LoVo (cell line): ENCODE measurements around the gene TAAR2.
"Not testable (repeated sequence)": the region's sequence is repeated elsewhere in the genome, so short reads cannot be mapped to it uniquely, and the experiment has no call there.

Experiments used
- DNase-seq: peaks from one replicate; pipeline ENCODE4 v3.0.0-alpha.2; 2016; ENCODE audit warnings: low spot score

The TAAR2 gene, protein sequence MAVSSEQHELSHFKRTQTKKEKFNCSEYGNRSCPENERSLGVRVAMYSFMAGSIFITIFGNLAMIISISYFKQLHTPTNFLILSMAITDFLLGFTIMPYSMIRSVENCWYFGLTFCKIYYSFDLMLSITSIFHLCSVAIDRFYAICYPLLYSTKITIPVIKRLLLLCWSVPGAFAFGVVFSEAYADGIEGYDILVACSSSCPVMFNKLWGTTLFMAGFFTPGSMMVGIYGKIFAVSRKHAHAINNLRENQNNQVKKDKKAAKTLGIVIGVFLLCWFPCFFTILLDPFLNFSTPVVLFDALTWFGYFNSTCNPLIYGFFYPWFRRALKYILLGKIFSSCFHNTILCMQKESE

DNA sequence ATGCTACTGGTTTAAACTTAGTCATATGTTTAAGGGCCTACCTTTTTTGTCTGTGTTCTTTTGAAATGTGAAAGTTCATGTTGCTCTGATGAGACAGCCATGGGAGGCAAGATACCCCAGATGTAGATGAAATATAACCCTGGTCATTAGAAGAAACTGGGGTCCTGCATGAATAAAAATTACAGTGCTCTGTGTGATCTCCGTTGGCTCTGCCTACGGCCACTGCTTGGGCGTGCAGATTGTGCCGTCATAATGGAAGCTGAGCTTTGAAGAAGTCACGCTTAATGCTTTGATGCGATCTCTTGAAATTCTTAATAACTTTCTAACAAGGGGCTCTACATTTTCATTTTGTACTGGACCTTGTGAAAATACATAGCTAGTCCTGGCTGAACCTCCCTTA is at the start of gene TAAR2:
Gene TAAR2 (minus strand): TSS at position 101 of the 400 bp plus-strand sequence. CDS start 0 bp downstream, at position 101.
- no peak for DNase-seq

DNA sequence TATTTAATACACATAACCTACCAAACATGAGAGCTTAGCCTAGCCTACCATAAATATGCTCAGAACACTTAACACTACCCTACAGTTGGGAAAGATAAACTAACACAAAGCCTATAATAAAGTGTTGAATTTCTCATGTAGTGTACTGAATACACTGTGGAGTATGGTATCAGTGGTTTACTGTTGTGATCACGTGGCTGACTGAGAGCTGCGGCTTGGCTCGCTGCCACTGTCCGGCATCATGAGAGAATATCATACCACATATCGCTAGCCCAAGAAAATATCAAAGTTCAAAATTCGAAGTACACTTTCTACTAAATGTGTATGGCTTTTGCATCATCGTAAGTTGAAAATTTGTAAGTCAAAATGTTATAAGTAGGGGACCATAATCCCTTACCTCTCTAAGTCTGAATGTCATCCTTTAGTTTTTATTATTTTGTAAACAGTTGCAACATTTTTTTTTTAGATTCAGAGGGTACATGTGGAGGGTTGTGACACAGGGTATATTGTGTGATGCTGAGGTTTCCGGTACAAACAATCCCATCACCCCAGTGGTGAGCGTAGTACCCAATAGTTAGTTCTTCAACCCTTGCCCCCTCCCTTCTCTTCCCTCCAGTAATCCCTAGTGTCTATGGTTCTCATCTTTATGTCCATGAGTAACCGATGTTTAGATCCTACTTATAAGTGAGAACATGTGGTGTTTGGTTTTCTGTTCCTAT is 49.5 kb upstream of the TAAR2 start:
- peak; percentile 9 for DNase-seq

DNA sequence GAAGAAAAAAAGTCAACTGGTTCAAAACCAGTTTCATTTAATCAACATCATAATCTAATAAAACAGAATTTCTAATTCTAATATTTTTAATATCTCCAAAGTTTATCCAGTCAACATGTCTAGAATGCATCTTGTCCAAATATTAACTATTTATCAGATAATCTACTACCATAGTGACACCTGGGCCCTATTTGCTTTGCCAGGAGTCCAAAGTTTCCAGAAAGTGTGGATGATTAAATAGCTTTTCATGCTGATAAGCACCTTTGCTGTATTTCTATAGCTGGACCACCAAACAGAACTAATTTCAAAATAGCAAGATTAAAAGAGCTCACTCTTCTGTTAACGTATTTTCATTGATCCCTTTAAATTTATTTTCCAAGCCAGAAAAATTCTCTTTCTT is 47.2 kb upstream of the TAAR2 start:
- no peak for DNase-seq

DNA sequence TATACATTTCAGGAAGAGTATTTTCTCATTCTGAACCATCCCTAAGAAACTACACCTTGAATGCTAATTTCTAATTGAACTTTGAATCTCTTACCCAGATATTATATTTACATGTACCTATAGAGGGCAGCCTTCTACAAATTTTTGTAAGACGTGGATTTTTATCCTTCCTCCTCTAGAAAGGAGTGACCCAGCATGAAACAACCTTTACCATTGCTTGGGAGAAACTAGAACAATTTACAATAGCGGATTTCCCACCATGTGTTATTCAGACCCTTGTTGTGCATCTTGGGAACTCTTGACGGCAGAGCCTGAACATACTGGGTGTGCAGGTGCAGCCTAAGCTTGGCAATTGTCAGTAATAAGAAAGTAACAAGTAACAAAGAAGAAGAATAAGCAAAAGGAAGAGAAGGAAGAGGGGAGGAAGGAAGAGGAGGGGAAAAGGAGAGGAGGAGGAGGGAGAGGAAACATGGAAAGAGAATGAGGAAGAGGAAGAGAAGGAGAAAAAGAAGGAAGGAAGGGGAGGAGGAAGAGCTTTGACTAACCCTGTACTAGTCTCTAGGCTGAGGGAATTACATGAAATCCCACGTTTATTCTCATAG is 45.7 kb upstream of the TAAR2 start:
- peak; percentile 60 for DNase-seq

DNA sequence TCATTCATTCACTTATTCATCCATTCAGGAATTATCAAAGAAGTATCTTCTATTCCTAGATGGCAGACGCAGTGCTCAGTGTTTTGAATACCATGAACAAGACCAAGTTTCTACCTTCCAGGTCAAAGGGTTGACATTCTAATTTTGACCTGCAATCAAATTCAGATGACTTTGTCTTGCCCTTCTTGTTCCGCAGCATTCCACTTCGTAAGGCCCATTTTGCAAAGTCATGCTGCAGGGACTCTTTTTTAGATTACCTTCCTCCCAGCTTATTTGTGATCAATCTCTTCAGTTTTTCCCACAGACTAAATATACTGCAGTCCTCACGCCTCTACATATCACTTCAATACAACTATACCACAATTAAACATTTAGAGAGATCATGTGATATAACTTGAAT is 42.0 kb upstream of the TAAR2 start:
- DNase-seq, result no peak

DNA sequence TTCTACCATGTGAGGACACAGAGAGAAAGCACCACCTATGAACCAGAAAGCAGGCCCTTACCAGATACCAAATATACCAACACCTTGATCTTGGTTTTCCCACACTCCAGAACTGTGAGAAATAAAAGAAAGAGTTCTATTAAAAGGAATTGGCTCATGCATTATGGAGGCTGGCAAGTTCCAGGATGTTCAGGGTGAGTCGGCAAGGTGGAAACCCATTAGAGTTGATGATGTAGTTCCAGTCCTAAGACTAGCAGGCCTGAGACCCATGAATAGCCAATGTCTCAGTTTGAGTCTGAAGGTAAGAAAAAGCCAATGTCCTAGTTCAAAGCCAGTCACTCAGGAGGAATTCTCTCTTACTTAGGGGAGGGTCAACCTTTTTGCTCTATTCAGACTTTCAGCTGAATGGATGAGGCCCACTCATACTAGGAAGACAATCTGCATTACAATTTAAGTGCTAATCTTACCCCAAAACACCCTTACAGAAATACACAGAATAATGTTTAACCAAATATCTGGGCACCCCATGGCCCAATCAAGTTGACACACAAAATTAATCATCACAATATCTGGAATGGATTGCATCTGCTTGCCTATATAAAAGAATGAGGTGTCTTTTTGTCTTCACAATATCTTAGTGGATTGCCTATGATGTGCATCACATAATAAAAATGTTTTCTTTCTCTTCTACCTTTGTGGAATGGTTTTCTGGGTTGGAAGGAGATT is 40.4 kb upstream of the TAAR2 start:
- no peak for DNase-seq

DNA sequence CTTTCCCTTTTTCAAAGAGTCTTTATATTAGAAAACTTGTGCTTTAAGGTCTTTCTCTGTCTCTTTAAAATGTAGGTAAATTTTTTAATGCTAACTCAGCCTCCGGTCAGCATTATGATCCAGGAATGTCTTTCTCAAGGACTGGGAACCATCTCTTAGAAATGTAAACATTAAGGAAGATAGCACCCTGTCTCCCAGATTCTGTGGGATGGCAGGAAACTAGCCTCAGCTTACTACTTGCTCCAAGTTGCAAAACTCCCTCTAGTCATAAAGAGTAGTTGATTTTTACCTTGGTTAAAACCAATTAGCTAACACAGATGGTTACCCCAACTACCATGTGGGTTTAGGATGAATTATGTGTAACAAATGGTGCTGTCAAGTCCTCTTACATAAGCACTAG is 39.6 kb upstream of the TAAR2 start:
- DNase-seq, result no peak

DNA sequence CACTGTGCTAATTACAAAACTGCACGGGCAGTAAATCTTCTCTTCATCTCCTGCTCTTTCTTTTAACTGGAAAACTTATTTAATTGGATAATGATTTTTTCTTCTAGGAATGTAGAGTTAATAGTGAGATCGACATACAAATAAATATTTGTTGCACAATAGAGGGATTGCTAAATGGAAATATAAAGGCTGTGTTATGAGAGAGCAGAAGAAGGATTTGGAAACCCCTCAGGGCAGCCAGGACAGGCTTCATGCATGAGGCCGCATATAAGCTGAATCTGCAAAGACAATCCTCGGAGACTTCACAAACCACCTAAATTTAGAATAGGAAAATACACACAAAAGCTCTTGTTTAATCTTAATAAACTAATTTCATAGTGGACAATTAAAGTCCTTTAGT is 37.8 kb upstream of the TAAR2 start:
- no peak for DNase-seq

DNA sequence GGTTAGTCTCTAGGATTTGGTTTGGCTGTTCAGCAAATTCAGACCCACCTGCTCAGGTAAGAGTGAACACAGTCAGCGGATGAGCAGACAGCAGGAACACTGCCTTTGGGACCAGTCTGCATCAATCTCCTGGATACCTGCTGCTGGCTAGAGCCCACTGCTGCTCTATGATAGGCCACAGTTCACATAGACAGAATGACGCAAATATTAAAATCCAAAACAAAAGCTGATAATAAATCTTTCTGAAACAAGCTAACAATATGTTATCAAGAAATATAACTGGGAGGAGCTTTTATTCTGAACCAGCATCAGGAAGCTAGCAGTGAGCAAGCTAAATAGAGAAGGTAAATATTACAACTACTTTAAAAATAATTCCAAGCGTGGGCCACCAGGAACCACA is 35.0 kb upstream of the TAAR2 start, which contains the start of gene TAAR1:
Gene TAAR1 (minus strand): TSS at position 101 of the 400 bp plus-strand sequence. CDS start 13,179 bp downstream, outside the sequence.
- no peak for DNase-seq

DNA sequence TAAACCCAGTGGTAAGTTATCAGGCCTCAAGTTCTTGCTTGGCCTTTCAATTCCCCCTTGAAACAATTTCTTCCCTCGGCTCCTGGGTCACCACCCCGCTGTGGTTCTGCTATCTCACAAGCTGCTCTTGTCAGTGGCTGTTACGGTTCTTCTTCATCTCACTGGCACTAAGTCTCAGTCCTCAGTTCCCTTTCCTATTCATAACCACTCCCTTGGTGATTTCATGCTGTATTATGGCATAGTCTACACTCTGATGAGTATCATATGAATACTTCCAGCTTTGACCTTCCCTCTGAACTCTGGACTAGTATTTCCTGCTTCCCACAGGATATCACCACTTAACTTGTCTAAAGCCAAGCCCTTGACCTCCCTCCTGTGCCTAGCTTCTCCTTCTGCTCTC is 27.0 kb upstream of the TAAR2 start:
- DNase-seq, result no peak

DNA sequence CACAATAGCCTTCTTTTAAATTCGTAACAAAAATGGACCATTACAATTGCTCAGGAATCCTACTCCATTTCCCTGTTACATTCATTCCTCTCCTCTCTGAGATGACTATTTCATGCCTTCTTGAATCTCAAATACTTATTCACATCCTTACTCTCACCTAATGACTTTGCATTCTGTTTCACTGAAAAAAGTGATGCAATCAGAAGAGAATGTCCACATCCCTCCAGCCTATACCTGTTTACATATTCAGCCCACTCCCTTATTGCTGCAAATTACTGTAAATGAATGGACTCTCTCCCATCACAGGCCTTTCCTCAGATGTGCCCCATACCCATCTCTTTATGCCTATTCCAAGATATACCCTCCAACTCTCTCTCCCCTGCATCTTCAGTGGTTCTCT is 26.4 kb upstream of the TAAR2 start:
- no peak for DNase-seq

DNA sequence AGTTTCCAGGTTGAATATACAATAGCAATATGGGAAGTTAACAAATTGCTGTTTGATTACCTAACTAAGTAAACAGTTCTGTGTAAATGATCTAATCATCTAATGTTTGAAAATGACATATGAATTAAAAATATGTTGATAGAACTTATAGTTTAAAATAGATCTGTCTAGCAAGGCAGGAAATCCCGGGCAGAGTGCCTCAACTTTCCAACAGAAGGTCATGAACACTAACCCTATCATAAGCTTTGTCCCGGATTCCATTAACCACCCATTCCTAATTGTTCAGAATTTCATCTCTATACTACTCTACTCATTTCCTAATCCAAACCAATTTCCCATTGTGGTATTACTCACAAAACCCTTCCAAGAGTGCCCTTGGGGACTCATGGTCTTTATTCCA is 24.8 kb upstream of the TAAR2 start:
- DNase-seq, result no peak

DNA sequence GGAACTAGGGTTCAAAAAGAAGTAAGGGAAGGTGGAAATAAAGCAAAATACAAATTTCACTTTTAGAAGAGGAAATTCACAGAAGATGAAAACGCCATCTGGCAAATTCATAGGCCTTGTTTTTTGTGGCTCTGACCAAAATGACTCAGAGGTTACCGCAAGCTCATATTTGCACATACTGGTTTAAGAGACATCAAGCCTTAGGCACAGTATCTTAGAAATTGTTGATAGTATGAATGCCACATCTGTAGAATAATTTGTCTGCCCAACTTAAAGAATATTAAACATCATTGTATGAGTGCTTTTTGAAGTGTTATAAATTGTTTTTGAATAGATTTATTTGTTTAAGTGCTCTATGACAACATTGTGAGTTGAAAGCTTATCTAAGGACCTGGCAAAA is 24.3 kb upstream of the TAAR2 start:
- DNase-seq, result no peak

DNA sequence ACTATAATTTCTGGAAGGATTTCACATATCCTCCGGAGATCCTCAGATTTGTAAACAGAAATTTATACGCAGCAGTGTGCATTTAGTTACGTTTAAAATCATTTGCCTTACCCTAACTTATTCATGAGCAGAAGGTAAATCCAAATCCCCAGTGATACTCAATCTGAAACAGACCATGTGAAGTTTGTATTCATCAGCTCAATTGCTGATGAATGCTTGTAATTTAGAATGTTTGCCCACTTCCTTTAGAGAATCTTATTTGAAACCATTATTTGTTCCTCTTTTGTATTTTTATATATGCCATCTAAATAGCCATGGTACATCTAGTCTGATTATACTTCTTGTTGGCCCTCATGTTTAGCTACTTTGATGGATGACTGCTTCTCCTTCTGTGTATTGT is 19.5 kb upstream of the TAAR2 start:
- DNase-seq, result no peak

DNA sequence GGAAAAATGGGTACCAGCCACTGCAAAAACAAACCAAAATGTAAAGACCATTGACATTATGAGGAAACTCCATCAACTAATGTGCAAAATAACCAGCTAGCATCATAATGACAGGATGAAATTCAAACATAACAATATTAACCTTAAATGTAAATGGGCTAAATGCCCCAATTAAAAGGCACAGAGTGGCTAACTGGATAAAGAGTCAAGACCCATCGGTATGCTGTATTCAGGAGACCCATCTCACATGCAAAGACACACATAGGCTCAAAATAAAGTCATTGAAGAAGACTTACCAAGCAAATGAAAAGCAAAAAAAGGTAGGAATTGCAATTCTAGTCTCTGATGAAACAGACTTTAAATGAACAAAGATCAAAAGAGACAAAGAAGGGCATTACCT is 13.1 kb upstream of the TAAR2 start:
- not testable (repeated sequence) for DNase-seq

DNA sequence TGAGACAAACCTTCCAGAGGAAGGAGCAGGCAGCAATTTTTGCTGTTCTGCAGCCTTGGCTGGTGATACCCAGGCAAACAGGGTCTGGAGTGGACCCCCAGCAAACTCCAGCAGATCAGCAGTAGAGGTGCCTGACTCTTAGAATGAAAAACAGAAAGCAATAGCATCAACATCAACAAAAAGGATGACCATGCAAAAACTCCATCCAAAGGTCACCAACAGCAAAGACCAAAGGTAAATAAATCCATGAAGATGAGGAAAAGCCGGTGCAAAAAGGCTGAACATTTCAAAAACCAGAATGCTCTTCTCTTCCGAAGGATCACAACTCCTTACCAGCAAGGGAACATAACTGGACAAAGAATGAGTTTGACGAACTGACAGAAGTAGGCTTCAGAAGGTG is 11.8 kb upstream of the TAAR2 start:
- DNase-seq, result not testable (repeated sequence)

DNA sequence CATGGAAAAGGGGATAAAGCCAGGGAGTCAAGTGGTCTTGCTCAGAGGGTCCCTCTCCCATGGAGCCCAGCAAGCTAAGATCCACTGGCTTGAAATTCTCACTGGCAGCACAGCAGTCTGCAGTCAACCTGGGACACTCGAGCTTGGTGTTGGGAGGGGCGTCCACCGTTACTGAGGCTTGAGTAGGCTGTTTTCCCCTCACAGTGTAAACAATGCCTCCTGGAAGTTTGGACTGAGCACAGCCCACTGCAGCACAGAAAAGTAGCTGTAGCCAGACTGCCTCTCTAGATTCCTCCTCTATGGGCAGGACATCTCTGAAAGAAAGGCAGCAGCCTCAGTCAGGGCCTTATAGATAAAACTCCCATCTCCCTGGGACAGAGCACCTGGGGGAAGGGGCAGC is 11.2 kb upstream of the TAAR2 start:
- DNase-seq, result not testable (repeated sequence)

DNA sequence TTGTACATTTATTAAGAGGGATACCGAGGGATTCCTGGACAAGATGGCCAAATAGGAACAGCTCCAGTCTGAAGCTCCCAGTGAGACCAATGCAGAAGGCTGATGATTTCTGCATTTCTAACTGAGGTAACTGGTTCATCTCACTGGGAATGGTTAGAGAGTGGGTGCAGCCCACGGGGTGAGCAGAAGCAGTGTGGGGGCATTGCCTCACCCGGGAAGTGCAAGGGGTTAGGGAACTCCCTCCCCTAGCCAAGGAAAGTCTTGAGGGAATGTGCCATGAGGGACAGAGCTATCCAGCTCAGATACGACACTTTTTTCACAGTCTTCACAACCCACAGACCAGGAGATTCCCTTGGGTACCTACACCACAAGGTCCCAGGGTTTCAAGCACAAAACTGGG is 10.7 kb upstream of the TAAR2 start:
- DNase-seq, result no peak

DNA sequence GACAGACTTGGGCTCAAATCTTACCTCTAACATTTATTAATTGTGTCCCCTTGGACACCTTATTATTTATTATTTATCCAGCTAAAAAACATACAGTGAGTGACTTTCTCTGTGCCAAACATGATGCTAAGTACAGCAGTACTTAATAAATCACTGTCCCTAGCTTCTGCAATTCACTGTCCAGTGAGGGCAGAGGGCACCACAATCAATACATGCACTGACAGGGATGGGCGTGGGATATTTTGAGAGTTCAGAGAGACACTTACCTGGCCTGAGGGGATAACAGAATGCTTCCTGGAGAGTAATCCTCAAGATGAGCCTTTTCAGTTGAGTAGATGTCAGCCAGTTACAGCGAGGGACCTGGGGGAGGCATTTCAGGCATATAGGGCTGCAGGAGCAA is 9.3 kb upstream of the TAAR2 start:
- no peak for DNase-seq

DNA sequence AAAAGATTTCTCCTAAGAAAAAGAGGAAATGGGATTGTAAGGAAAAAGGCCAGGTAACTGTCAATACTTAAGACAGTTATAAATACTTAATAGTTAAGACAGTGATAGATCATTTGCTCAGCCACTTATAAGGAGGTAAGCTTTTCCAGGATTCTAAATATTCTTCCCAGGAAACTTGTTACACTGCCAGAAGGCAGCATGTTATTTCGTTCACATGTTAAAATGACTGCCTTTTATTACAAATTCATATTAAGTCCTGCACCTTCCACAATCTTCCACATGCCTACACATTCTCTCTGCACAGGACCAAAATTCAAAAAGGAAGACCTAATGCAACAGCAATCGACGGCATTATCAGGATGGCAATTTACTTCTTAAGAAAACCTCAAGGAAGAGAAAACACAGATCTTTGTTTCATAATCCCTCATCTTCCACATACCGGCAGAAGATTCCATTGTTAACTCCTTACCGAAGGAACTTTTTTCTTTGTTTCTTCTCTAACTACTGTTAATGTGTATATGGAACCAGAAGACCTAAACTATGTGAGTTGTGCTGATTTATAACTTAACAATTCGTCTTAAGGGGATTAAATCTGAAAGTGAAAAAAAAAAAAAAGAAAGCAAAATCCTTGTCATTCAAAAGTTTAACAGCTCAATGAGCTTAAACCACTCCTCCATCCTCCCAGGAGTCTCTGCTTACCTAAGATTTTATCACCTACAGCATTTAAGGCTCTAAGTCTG is 799 bp downstream of the TAAR2 start:
- no peak for DNase-seq

DNA sequence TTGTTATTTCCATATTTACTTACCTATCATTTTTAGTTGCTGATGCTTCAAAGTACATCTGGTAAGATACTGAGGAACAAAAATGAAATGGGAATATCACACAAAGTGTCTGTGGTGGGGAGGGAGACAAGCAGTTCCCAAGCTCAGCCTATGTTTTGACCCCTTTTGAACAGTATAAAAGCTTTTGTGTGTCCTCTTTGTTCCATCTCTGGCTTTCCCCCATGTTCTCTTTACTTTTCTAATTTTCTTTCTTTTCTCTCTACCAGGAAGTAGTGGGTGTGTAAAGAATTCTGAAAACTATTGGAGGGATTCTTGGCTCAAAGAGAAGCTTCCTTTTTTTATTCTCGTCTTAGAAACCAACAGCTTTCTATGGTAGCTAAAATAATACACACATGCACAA is 7.4 kb downstream of the TAAR2 start:
- no peak for DNase-seq

DNA sequence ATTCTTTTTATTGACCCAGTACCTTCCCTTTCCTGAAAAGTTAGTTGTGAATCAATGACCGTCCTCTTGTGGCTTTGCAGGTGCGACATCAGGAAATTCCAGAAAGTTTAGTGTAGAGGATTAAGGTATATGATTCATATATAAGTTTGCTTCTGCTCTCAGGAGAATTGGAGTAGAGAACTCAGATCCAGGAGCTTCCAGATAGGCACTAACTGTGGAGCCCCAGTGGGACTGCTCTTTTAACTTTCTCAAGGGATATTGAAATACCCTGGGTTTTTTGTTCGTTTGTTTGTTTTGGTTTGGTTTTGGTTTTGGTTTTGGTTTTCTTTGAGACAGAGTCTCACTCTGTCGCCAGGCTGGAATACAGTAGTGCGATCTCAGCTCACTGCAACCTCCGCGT is 9.5 kb downstream of the TAAR2 start:
- DNase-seq, result peak; percentile 78
